RWPE2 (cell line): ENCODE data around the gene APOBEC2.

Source experiments
- ATAC-seq: fragments of 200-7000 bp; cut with Tn5 transposase; 3 replicates; pipeline ENCODE4 v1.9.1; 2021; ENCODE audit warnings: low read depth
- DNase-seq: peaks from one replicate; pipeline ENCODE4 v3.0.0-alpha.2; 2020; ENCODE audit warnings: low spot score
- H3K27ac ChIP-seq: fragments of 450-650 bp; 2 replicates; pipeline ENCODE4 v1.5.1; 2017; ENCODE audit warnings: mild to moderate bottlenecking; ENCODE audit not compliant: poor library complexity, severe bottlenecking
- H3K27me3 ChIP-seq: fragments of 250-450 bp; sonication (Bioruptor Pico); 2 replicates; pipeline ENCODE4 v1.5.1; 2021; ENCODE audit warnings: mild to moderate bottlenecking, moderate library complexity; ENCODE audit not compliant: insufficient read depth, poor library complexity, severe bottlenecking
- H3K36me3 ChIP-seq: fragments of 250-450 bp; sonication (Bioruptor Pico); 2 replicates; pipeline ENCODE4 v1.5.1; 2020; ENCODE audit warnings: low read depth, mild to moderate bottlenecking, moderate library complexity
- H3K4me1 ChIP-seq: fragments of 250-450 bp; sonication (Bioruptor Pico); 2 replicates; pipeline ENCODE4 v1.5.1; 2021; ENCODE audit warnings: mild to moderate bottlenecking, moderate library complexity; ENCODE audit not compliant: insufficient read depth, poor library complexity, severe bottlenecking
- H3K4me3 ChIP-seq: fragments of 250-450 bp; sonication (Bioruptor Pico); 2 replicates; pipeline ENCODE4 v1.5.1; 2021; ENCODE audit warnings: mild to moderate bottlenecking, moderate library complexity; ENCODE audit not compliant: severe bottlenecking
- H3K9me3 ChIP-seq: fragments of 250-450 bp; sonication (Bioruptor Pico); 2 replicates; pipeline ENCODE4 v1.5.1; 2021; ENCODE audit warnings: mild to moderate bottlenecking, moderate library complexity; ENCODE audit not compliant: severe bottlenecking
- TF ChIP-seq, protein P1 (sequence below): fragments of 450-650 bp; IDR thresholded peaks from one replicate; pipeline ENCODE4 v1.5.1; 2017; ENCODE audit warnings: mild to moderate bottlenecking, moderate library complexity; ENCODE audit not compliant: poor library complexity, severe bottlenecking

Gene APOBEC2

DNA sequence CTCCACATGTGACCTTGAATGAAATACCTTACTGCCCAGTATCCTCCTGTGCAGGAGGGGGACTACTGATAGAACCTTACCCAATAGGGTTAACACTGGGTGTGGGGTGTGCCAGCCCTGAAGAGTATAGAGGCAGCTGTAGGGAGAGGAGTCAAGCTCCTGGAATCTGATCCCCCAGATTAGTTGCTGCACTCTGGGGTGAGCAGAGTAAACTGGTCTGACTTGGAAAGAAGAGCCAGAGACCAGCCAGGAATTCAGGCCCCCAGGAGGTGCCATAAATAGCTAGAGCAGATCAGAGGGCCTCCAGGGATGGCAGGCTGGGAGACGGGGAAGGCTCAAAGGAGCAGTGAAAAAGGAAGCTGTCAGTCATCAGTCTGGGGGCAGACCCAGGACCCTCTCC lies 3.5 kb upstream of the APOBEC2 start:
- TF ChIP-seq, protein P1, sequence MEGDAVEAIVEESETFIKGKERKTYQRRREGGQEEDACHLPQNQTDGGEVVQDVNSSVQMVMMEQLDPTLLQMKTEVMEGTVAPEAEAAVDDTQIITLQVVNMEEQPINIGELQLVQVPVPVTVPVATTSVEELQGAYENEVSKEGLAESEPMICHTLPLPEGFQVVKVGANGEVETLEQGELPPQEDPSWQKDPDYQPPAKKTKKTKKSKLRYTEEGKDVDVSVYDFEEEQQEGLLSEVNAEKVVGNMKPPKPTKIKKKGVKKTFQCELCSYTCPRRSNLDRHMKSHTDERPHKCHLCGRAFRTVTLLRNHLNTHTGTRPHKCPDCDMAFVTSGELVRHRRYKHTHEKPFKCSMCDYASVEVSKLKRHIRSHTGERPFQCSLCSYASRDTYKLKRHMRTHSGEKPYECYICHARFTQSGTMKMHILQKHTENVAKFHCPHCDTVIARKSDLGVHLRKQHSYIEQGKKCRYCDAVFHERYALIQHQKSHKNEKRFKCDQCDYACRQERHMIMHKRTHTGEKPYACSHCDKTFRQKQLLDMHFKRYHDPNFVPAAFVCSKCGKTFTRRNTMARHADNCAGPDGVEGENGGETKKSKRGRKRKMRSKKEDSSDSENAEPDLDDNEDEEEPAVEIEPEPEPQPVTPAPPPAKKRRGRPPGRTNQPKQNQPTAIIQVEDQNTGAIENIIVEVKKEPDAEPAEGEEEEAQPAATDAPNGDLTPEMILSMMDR, result no peak
- DNase-seq (no peak), ATAC-seq (no peak)
- H3K27me3 ChIP-seq, result no peaks in the 10 kb centered on the region
- H3K4me1 ChIP-seq, result no peaks in the 10 kb centered on the region
- no peak overlapping the region for H3K4me3 ChIP-seq
- no peak overlapping the region for H3K27ac ChIP-seq
- H3K9me3 ChIP-seq, result no peaks in the 10 kb centered on the region
- H3K36me3 ChIP-seq, result no peaks in the 10 kb centered on the region

DNA sequence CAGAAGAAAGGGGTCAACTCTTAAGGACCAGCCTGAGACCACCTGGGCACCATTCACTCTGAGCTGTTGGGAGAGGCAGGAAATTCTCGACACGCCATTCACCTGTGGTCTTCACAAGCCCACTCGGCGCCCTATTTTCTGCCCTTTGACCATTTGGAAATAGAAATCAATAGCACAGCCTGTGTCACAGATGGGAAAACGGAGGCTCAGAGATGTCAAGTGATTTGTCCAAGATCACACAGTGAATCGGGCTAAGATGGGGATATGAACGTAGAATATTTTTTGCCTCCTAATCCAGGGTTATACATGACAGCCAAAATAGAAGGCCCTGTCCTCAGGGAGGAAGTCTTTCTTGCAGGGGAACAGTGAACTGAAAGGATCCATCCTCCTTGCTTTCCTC lies 3.0 kb upstream of the APOBEC2 start:
- TF ChIP-seq, protein P1, result no peak
- no peaks in the 10 kb centered on the region for H3K4me1 ChIP-seq
- DNase-seq, result no peak
- no peaks in the 10 kb centered on the region for H3K36me3 ChIP-seq
- no peaks in the 10 kb centered on the region for H3K27me3 ChIP-seq
- ATAC-seq, result no peak
- H3K9me3 ChIP-seq, result no peaks in the 10 kb centered on the region
- no peak overlapping the region for H3K4me3 ChIP-seq
- H3K27ac ChIP-seq, result no peak overlapping the region

DNA sequence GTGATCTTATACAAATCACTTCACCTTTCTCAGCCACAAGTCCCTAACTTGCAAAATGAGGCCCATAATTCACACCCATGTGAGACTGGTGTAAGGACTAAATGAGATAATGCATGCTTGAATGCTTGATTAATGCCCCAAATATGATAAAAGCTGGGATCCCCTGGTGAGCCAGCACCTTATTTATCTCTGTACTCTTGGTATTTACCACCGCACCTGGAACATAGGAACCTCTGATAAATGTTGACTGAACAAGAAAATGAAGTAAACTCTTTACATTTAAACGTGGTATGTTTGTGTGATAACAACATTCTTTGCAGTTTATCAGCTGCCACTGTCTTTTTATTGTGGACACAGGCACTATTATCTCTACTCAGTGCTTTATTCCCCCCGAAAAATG lies 2.5 kb upstream of the APOBEC2 start:
- ATAC-seq (no peak), DNase-seq (no peak)
- no peak overlapping the region for H3K4me3 ChIP-seq
- TF ChIP-seq, protein P1, result no peak
- no peak overlapping the region for H3K27ac ChIP-seq
- no peaks in the 10 kb centered on the region for H3K9me3 ChIP-seq
- H3K4me1 ChIP-seq, result no peaks in the 10 kb centered on the region
- H3K36me3 ChIP-seq, result no peaks in the 10 kb centered on the region
- no peaks in the 10 kb centered on the region for H3K27me3 ChIP-seq

DNA sequence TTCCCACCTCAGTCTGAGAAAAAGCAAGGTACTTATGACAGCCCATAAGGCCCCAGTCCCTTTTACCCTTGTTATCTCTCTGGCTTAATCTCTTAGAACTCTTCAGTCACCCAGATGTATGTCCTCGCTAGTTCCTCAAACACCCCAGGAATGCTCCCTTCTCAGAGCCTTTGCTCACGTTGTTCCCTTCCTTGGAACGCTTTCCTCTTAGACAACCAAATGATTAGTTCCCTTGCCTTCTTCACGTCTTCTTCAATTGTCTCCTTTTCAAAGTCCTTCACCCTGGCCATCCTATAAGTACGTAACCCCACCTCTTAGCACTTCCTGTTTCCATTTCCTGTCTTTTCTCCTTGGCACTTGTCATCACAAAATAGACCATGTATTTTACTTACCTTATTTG lies 1.1 kb upstream of the APOBEC2 start:
- TF ChIP-seq, protein P1, result no peak
- DNase-seq (no peak), ATAC-seq (no peak)

DNA sequence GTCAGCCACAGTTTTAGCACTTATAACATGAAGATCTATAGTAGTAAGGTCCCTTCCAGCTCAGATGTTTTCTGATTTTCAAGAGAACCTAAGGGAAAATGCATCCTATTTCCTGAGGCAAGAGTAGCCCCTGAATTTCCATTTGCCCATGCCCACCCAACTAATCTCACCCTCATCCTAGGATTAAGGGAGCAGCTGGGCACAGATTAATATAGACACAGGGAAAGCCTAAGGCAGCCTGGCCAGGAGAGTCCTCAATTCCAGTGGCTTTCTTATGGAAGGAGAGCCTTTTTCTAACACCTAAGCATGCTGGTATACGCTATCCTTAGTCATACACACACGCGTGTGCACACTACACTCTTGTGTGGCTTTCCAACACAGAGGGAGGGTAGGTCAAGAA lies 1.5 kb downstream of the APOBEC2 start:
- no peak for DNase-seq
- TF ChIP-seq, protein P1, result no peak
- Histone ChIP-seq H3K4me3 (no peak overlapping the region), H3K9me3 (no peaks in the 10 kb centered on the region), H3K36me3 (no peaks in the 10 kb centered on the region), H3K4me1 (no peaks in the 10 kb centered on the region), H3K27me3 (no peaks in the 10 kb centered on the region), H3K27ac (no peak overlapping the region)
- ATAC-seq, result no peak

More for the DNA sequence above, 1.1 kb upstream of the APOBEC2 start:
- Histone ChIP-seq H3K27ac (no peak overlapping the region), H3K27me3 (no peaks in the 10 kb centered on the region), H3K4me1 (no peaks in the 10 kb centered on the region), H3K9me3 (no peaks in the 10 kb centered on the region), H3K36me3 (no peaks in the 10 kb centered on the region), H3K4me3 (no peak overlapping the region)
